Measurements from ENCODE around the gene HLA-DOB.

GRCh38 chr6:32847795-32848194, 31.0 kb upstream of the HLA-DOB start:
- TF ChIP-seq CTCF (conservative IDR thresholded peaks at IDR 0.05): no peak
- no peak for TF ChIP-seq ZFX (IDR thresholded peaks at IDR 0.05)
